Tibial artery (tissue), 4 donors: ENCODE measurements around the gene CALN1.
"Not testable (repeated sequence)": the region's sequence is repeated elsewhere in the genome, so short reads cannot be mapped to it uniquely, and the experiment has no call there.

Experiments used
- DNase-seq, 2 donors: peaks; one replicate each; pipeline ENCODE4 v3.0.0-alpha.2; 2019
- H3K27ac ChIP-seq, 2 donors: fragments of 200-600 bp; sonication (generic) in 1 of 2; 1 replicate in 1 of 2; 2 replicates in 1 of 2; pipeline ENCODE4 v1.5.1; 2018 to 2019; ENCODE audit warnings: mild to moderate bottlenecking in 1 of 2
- H3K27me3 ChIP-seq, 2 donors: fragments of 200-600 bp; sonication (generic) in 1 of 2; one replicate each; pipeline versions ENCODE4 v1.5.1 to v1.6.0; 2016 to 2019
- H3K36me3 ChIP-seq, 3 donors: fragments of 200-600 bp; sonication (generic) in 2 of 3; one replicate each; pipeline ENCODE4 v1.5.1; 2016 to 2019; ENCODE audit warnings: mild to moderate bottlenecking in 2 of 3
- H3K4me1 ChIP-seq, 4 donors: fragments of 200-600 bp; sonication (generic) in 2 of 4; 1 replicate in 3 of 4; 2 replicates in 1 of 4; pipeline ENCODE4 v1.5.1; 2016 to 2019
- H3K4me3 ChIP-seq, 2 donors: fragments of 200-600 bp; sonication (generic) in 1 of 2; 1 replicate in 1 of 2; 2 replicates in 1 of 2; pipeline ENCODE4 v1.5.1; 2018 to 2019; ENCODE audit warnings: mild to moderate bottlenecking in 2 of 2
- H3K9me3 ChIP-seq, 3 donors: fragments of 200-600 bp; sonication (generic) in 1 of 3; one replicate each; pipeline ENCODE4 v1.5.1; 2016 to 2019
- CTCF ChIP-seq, 2 experiments: fragments of 200-600 bp in 1 of 2; fragments of 450-650 bp in 1 of 2; IDR thresholded peaks; one replicate each; pipeline ENCODE4 v1.5.1; 2017 to 2019; ENCODE audit warnings: antibody characterized with exemption in 2 of 2, mild to moderate bottlenecking in 1 of 2, moderate library complexity in 1 of 2
- intact Hi-C: fragments of 100-400 bp; cut with DNase I; formaldehyde crosslinking; loops from one replicate; pipeline ENCODE4 v1.15.0; 2023; ENCODE audit warnings: low total_unique reads

The CALN1 gene

DNA sequence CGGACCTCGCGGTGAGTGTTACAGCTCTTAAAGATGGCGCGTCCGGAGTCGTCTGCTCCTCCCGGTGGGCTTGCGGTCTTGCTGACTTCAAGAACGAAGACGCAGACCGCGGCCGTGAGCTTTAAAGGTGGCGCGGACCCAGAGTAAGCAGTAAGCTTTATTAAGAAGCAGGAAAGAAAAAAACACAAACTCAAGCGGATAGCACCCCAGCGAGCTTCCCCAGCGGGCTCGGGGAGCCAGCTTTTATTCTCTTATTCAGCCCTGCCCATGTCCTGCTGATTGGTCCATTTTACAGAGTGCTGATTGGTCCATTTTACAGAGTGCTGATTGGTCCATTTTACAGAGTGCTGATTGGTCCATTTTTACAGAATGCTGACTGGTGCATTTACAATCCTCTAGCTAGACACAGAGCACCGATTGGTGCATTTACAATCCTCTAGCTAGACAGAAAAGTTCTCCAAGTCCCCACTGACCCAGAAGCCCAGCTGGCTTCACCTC, at the start of gene CALN1:
CALN1 (minus strand) TSS at position 218 of the 498 bp plus-strand sequence.
- H3K27me3 ChIP-seq, H3K4me3 ChIP-seq, H3K9me3 ChIP-seq, H3K4me1 ChIP-seq, H3K36me3 ChIP-seq, DNase-seq, intact Hi-C loops, H3K27ac ChIP-seq: not testable (repeated sequence)

DNA sequence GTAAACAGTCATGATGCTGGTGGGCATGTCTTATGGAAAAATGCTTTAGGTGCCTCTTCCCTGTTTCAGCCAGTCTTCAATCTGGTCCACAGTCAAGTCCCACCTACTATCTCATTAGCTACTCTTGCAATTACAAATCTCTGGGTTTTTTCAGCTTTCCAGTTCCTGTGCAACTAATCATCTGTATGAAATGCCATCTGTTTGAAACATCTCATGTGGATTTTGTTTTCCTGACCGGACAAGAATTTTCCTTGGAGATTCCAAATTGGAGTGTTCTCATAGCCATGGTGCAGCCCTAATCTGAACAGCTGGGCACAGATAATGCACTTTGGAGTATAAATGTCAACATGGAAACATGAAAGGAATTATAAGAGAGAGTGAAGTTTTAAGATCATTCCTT, 41.3 kb upstream of the CALN1 start:
- no peak for TF ChIP-seq CTCF (IDR thresholded peaks at IDR 0.05)

GRCh38 chr7:72447465-72448204, 35.5 kb upstream of the CALN1 start:
- no peak overlapping the region for H3K4me3 ChIP-seq
- TF ChIP-seq CTCF (IDR thresholded peaks at IDR 0.05): no peak
- intact Hi-C loops: no loop called here
- H3K36me3 ChIP-seq: no peaks in the 10 kb centered on the region
- H3K27ac ChIP-seq: no peak overlapping the region
- H3K4me1 ChIP-seq: no peaks in the 10 kb centered on the region
- DNase-seq: no peak
- H3K27me3 ChIP-seq: peaks cover 0 to 3% of the 10 kb centered on the region in 2 donors
- peaks cover 0 to 3% (median 3%) of the 10 kb centered on the region in 3 donors for H3K9me3 ChIP-seq

More for the DNA sequence above, 41.3 kb upstream of the CALN1 start:
- no peaks in the 10 kb centered on the region for H3K36me3 ChIP-seq
- H3K27me3 ChIP-seq: no peaks in the 10 kb centered on the region
- DNase-seq: no peak
- H3K4me3 ChIP-seq: no peak overlapping the region
- peaks cover 0 to 13% (median 9%) of the 10 kb centered on the region in 3 donors for H3K9me3 ChIP-seq
- intact Hi-C loops: no loop called here
- H3K27ac ChIP-seq: no peak overlapping the region
- no peaks in the 10 kb centered on the region for H3K4me1 ChIP-seq

- Histone ChIP-seq H3K27me3 (peaks cover 0 to 3% of the 10 kb centered on the region in 2 donors), H3K36me3 (no peaks in the 10 kb centered on the region), H3K4me3 (no peak overlapping the region), H3K4me1 (no peaks in the 10 kb centered on the region), H3K9me3 (no peaks in the 10 kb centered on the region), H3K27ac (no peak overlapping the region)
- intact Hi-C loops: no loop called here
- DNase-seq: no peak
- no peak for TF ChIP-seq CTCF (IDR thresholded peaks at IDR 0.05)
Measured at GRCh38 chr7:72446591-72447462, 34.7 kb upstream of the CALN1 start.

DNA sequence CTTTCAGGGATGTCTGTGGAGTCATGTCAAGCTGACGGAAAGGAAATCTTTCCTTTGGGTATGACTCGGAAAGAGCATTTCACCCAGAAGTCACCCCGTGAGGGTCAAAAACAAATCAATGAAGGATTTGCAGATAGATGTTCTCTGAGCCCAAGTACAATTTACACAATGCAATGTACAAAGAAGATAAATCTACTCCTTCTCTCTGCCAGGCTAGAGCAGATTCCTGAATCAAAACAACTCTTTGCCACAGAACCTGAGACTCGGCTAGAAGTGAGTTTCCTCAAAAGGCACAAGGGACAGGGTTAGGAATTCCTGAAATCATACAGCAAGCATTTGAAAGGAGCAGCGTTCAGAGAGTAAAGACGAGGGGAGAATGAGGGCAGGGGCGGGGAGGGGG, 34.0 kb upstream of the CALN1 start:
- Histone ChIP-seq H3K36me3 (no peaks in the 10 kb centered on the region), H3K27me3 (peaks cover 0 to 3% of the 10 kb centered on the region in 2 donors), H3K4me1 (no peaks in the 10 kb centered on the region), H3K27ac (no peak overlapping the region), H3K9me3 (no peaks in the 10 kb centered on the region), H3K4me3 (no peak overlapping the region)
- intact Hi-C loops: no loop called here
- TF ChIP-seq CTCF (IDR thresholded peaks at IDR 0.05): no peak
- no peak for DNase-seq

GRCh38 chr7:72445580-72445979, 33.4 kb upstream of the CALN1 start:
- no peak overlapping the region for H3K4me3 ChIP-seq
- peaks cover 0 to 3% of the 10 kb centered on the region in 2 donors for H3K27me3 ChIP-seq
- DNase-seq: no peak

More at GRCh38 chr7:72445580-72445979, 33.4 kb upstream of the CALN1 start:
- Histone ChIP-seq H3K36me3 (no peaks in the 10 kb centered on the region), H3K9me3 (no peaks in the 10 kb centered on the region), H3K4me1 (no peaks in the 10 kb centered on the region), H3K27ac (no peak overlapping the region)
- no peak for TF ChIP-seq CTCF (IDR thresholded peaks at IDR 0.05)
- intact Hi-C loops: no loop called here
